ENCODE data around the gene FAM185A. TPM values are rescaled to one million over a fixed set of nuclear protein-coding genes. Genes with fewer than 3 reads are reported as not detected.
"Not testable (repeated sequence)": the region's sequence is repeated elsewhere in the genome, so short reads cannot be mapped to it uniquely, and the experiment has no call there.

Gene FAM185A
- polyA plus RNA-seq = 3.1 TPM

DNA sequence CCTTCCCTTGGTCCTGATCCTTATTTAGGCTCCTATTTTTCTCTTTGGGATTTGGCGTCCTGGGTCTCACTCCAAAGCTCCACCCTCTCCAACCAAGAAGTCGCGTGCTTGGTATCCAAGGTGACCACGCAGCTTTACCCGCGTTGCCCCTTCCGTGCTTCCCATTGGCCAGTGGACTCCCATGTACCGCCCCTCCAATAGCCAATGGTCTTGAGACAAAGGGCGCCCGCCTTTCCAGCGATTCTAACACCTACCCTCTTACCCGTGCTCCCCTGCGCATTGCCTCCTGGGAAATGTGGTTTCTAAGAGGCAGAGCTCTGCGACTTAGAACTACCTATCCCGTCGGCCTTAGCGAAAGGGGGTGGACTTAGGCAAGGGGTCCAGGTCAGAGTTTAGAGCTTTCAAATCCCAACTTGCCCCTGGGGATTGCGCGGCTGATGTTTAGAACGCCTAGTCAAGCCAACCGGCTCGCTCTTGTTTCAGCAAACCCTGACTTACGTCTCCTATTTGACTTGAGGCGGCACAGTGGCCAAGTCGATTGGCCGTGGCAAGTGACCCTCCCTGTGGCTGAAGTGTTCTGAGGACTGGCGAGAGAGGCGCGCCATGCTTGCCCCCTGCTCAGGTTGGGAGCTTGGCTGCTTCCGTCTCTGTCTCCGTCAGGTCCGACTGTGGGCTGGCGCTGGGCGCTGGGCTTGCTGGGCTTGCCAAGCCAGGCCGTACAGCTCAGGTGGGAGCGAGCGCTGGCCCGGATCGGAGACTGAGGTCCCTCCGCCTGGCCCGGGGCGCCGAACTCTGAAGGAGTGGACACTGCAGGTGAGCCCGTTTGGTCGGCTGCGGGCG is at the start of gene FAM185A:
TSS of gene FAM185A (plus strand) at position 395 of the 840 bp plus-strand sequence. CDS start at position 604, 209 bp downstream.
- Mint-ChIP-seq H3K27ac (peak within 1 kb of the TSS; percentile 40 to 97 (median 46)), H3K4me1 (peaks cover 7 to 11% (median 7%) of the 10 kb centered on the region in 3 donors), H3K4me3 (peak within 1 kb of the TSS; percentile 70 to 97 (median 92))
- H3K9me3 Mint-ChIP-seq, H3K27me3 Mint-ChIP-seq, H3K36me3 Mint-ChIP-seq: not testable (repeated sequence)

DNA sequence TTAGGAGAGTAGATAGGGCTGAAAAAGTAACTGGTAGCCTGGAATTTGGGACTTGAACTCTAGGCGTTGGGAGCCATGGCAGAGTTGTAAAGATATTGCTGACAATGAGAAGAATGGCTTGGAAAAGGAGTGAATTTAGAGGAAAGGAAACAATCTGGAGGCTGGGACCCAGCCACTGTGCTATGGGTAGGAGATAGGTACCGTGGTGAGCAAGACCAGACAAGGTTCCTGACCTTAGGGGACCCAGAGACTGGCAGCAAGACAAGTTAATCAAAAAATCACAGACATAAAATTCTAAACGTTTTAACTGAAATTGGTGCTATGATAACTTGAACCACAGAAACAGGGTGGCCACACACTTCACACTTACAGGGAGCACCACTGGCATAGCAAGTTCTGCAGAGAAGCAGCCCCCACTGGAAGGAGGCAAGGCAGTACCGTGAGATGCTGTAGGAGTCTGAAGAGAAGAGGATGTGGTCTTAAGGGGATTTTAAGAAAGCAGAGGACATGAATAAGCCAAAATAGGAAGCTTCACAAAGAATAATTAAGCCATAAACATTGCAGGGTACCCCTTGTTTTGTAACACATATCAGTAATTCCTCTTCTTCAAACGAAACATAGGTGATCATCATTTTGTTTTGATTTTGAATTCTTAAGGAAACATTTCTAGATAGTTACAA is 35.6 kb upstream of the FAM185A start:
- peaks cover 4 to 15% (median 11%) of the 10 kb centered on the region in 3 donors for H3K4me1 Mint-ChIP-seq
- not testable (repeated sequence) for H3K27me3 Mint-ChIP-seq, H3K27ac Mint-ChIP-seq, H3K36me3 Mint-ChIP-seq, H3K9me3 Mint-ChIP-seq
- H3K4me3 Mint-ChIP-seq = peak overlapping the region in 1 of 4 donors; percentile 77

DNA sequence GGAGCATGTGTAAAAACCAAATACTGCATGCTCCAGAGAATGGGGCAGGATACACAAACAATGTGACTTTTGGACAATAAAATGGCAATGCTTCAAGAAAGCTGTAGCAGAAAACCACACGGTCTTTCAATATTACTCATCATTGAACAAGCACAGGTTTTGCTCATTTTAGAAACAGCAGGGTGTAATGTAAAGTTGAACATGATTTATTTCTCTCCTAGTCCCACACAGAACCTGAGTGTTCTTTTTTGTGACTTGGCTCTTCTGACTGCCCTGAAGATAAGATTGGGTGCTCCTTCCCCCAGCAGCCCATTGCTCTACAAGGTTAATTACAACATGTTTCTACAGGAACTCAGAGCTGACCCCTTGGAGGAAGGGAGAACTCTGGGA is 35.1 kb upstream of the FAM185A start:
- peaks cover 4 to 15% (median 11%) of the 10 kb centered on the region in 3 donors for H3K4me1 Mint-ChIP-seq
- not testable (repeated sequence) for H3K4me3 Mint-ChIP-seq, H3K36me3 Mint-ChIP-seq, H3K9me3 Mint-ChIP-seq, H3K27ac Mint-ChIP-seq, H3K27me3 Mint-ChIP-seq

GRCh38 chr7:102714774-102715522 is 33.9 kb upstream of the FAM185A start:
- H3K27ac Mint-ChIP-seq, H3K27me3 Mint-ChIP-seq, H3K4me3 Mint-ChIP-seq, H3K36me3 Mint-ChIP-seq, H3K9me3 Mint-ChIP-seq: not testable (repeated sequence)
- peaks cover 4 to 15% (median 11%) of the 10 kb centered on the region in 3 donors for H3K4me1 Mint-ChIP-seq

- H3K4me1 Mint-ChIP-seq = peaks cover 4 to 15% (median 11%) of the 10 kb centered on the region in 3 donors
Observed at GRCh38 chr7:102715718-102716117, 33.1 kb upstream of the FAM185A start.

DNA sequence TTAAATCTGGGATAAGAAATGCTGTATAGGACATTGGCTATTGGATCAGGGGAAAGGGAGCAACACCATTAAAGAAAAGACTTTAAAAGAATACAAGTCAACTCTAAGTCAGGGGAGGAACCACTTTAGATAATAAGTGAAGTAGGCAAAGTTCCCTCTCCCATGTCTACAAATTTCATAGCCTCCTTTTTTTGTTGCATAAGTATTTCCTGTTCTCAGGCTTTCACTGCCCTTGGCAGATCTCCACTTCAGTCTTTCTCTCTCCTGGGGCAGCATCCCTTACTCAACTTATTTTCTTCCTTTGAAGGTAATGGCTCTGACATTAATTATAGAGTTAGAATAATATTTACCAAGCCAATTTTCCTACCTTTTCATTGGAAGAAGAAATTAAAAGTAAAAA is 30.3 kb upstream of the FAM185A start:
- H3K4me3 Mint-ChIP-seq, H3K4me1 Mint-ChIP-seq, H3K9me3 Mint-ChIP-seq, H3K27me3 Mint-ChIP-seq, H3K36me3 Mint-ChIP-seq, H3K27ac Mint-ChIP-seq: not testable (repeated sequence)

More at GRCh38 chr7:102715718-102716117, 33.1 kb upstream of the FAM185A start:
- H3K36me3 Mint-ChIP-seq, H3K27ac Mint-ChIP-seq, H3K4me3 Mint-ChIP-seq, H3K27me3 Mint-ChIP-seq, H3K9me3 Mint-ChIP-seq: not testable (repeated sequence)

DNA sequence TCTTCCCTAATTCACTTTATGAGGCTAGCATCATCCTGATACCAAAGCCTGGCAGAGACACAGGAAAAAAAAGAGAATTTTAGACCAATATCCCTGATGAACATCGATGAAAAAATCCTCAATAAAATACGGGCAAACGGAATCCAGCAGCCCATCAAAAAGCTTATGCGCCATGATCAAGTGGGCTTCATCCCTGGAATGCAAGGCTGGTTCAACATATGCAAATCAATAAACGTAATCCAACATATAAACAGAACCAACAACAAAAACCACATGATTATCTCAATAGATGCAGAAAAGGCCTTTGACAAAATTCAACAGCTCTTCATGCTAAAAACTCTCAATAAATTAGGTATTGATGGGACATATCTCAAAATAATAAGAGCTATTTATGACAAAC is 22.6 kb upstream of the FAM185A start:
- not testable (repeated sequence) for H3K27me3 Mint-ChIP-seq, H3K27ac Mint-ChIP-seq, H3K9me3 Mint-ChIP-seq, H3K4me1 Mint-ChIP-seq, H3K36me3 Mint-ChIP-seq, H3K4me3 Mint-ChIP-seq

GRCh38 chr7:102729670-102730069 is 19.1 kb upstream of the FAM185A start:
- not testable (repeated sequence) for H3K9me3 Mint-ChIP-seq, H3K4me1 Mint-ChIP-seq, H3K36me3 Mint-ChIP-seq, H3K27me3 Mint-ChIP-seq, H3K4me3 Mint-ChIP-seq, H3K27ac Mint-ChIP-seq

GRCh38 chr7:102730431-102730830 is 18.4 kb upstream of the FAM185A start:
- H3K4me1 Mint-ChIP-seq, H3K4me3 Mint-ChIP-seq, H3K27me3 Mint-ChIP-seq, H3K27ac Mint-ChIP-seq, H3K9me3 Mint-ChIP-seq, H3K36me3 Mint-ChIP-seq: not testable (repeated sequence)

- H3K4me3 Mint-ChIP-seq, H3K27me3 Mint-ChIP-seq, H3K27ac Mint-ChIP-seq, H3K36me3 Mint-ChIP-seq, H3K9me3 Mint-ChIP-seq, H3K4me1 Mint-ChIP-seq: not testable (repeated sequence)
Observed at GRCh38 chr7:102742002-102742771, 6.6 kb upstream of the FAM185A start.

DNA sequence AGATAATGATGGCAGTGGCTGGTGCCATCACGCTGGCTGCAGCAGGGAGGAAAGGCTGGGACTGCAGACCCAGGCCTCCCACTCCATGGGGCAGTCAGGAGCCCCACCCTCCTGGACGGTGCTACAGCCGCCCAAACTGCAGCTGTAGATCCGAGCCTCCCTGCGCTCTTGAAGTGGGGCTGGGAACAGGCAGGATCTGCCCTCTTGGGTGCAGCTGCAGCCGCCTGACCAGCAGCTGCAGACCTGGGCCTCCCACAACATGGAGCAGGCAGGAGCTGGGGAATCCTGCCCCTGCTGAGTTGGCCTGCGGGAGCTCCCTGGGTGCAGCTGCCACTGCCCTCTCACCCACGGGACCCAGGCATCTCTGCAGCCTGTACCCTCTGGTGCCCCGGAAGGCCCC is 4.9 kb upstream of the FAM185A start:
- H3K36me3 Mint-ChIP-seq, H3K27me3 Mint-ChIP-seq, H3K9me3 Mint-ChIP-seq, H3K27ac Mint-ChIP-seq, H3K4me1 Mint-ChIP-seq, H3K4me3 Mint-ChIP-seq: not testable (repeated sequence)

GRCh38 chr7:102745494-102746288 is 3.1 kb upstream of the FAM185A start:
- not testable (repeated sequence) for H3K4me3 Mint-ChIP-seq, H3K9me3 Mint-ChIP-seq, H3K36me3 Mint-ChIP-seq, H3K27me3 Mint-ChIP-seq, H3K27ac Mint-ChIP-seq
- peaks cover 5 to 11% (median 7%) of the 10 kb centered on the region in 3 donors for H3K4me1 Mint-ChIP-seq

DNA sequence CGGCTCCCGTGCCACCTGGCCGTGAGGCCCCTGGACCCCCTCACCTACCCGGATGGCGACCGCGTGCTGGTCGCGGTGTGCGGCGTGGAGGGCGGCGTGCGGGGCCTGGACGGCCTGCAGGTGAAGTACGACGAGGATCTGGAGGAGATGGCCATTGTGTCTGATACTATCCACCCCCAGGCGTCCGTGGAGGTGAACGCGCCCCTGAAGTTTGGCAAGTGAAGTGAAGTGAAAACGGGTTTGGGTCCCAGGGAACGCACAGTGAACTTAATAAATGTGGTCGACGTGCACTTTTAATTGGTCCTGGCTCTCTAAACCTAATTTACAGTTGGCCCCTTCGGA is 617 bp downstream of the FAM185A start:
- not testable (repeated sequence) for H3K9me3 Mint-ChIP-seq, H3K27me3 Mint-ChIP-seq, H3K36me3 Mint-ChIP-seq, H3K27ac Mint-ChIP-seq
- peak overlapping the region; percentile 70 to 91 (median 84) for H3K4me3 Mint-ChIP-seq
- H3K4me1 Mint-ChIP-seq = peaks cover 7 to 11% (median 7%) of the 10 kb centered on the region in 3 donors

DNA sequence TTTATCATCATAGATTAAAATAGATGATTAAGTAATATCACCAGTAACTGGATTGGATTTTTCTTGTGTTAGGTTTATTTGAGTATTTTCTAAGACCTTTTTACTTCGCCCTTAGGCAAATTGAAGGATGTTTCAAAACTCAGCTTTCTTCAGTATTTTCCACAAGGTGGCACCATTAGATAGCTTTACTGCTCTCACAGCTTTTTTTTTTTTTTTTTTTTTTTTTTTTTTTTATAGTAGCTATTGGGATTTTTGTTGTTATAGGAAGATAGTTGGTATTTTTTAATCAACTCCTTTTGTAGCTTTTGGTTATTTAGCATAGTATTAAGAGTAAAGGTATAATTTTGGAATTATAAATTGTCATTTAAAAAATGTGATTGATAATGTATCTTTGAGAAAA is 9.4 kb downstream of the FAM185A start:
- not testable (repeated sequence) for H3K27me3 Mint-ChIP-seq, H3K4me1 Mint-ChIP-seq, H3K36me3 Mint-ChIP-seq, H3K27ac Mint-ChIP-seq, H3K4me3 Mint-ChIP-seq, H3K9me3 Mint-ChIP-seq
